MM.1S (cell line): Measurements from ENCODE around the gene PTPN3.

Experiments used
- CTCF ChIP-seq: fragments of 300-600 bp; sonication (generic); IDR thresholded peaks from 2 replicates; pipeline ENCODE4 v1.5.1; 2016; ENCODE audit warnings: antibody characterized with exemption, low read length, mixed read lengths
- EZH2 ChIP-seq: fragments of 300-600 bp; sonication (generic); optimal IDR thresholded peaks from 2 replicates; pipeline ENCODE3; 2017; ENCODE audit warnings: low read depth, mild to moderate bottlenecking, antibody characterized with exemption, low read length, mixed read lengths
- EZH2phosphoT487 ChIP-seq: fragments of 300-600 bp; sonication (generic); IDR thresholded peaks from 2 replicates; pipeline ENCODE4 v1.6.1; 2018; ENCODE audit warnings: antibody characterized with exemption, low read length

GRCh38 chr9:109512170-109512756 lies 14.2 kb upstream of the PTPN3 start:
- TF ChIP-seq CTCF (no peak), EZH2 (no peak), EZH2phosphoT487 (no peak)
